ENCODE results near the gene NR3C2. TPM values are rescaled to one million over a fixed set of nuclear protein-coding genes. Genes with fewer than 3 reads are reported as not detected.

Gene NR3C2
- 2.4 and 4.7 TPM in 2 replicates for total RNA-seq (ENCODE audit: low replicate concordance)

GRCh38 chr4:148441986-148442831 is at the start of gene NR3C2:
Gene NR3C2, minus strand, starts transcription at chr4:148442414.
- peak; percentile 96 for DNase-seq (ENCODE audit: low read depth)
- H3K4me3 ChIP-seq (ENCODE audit: low read depth, low read length), result peak within 1 kb of the TSS; percentile 85
- no peak for TF ChIP-seq CTCF (IDR thresholded peaks at IDR 0.05; ENCODE audit: insufficient read depth, low read length)

- no peak overlapping the region for H3K4me3 ChIP-seq (ENCODE audit: low read depth, low read length)
- no peak for DNase-seq (ENCODE audit: low read depth)
- TF ChIP-seq CTCF (IDR thresholded peaks at IDR 0.05; ENCODE audit: insufficient read depth, low read length), result no peak
Measured at GRCh38 chr4:148487181-148487580, 45.0 kb upstream of the NR3C2 start.

DNA sequence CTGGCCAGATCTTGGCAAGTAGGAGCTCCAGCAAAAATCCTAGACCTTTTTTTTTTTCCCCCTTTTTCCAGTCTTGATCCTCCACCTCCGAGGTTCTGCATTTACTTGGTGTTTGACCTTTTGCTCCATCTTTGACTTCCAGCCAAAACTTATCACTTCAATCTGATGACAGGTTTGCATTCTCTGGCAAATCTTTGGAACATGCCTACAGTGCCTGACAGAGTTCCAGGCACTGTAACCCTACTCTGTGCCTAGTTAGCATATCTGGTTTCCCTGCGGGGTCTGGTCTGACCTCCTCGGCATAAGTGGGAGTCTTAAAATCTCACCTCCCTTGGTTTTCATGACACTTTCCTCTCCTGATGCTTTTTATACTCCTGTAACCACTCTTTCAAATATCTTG is 39.4 kb upstream of the NR3C2 start:
- no peak for DNase-seq (ENCODE audit: low read depth)
- no peak for TF ChIP-seq CTCF (IDR thresholded peaks at IDR 0.05; ENCODE audit: insufficient read depth, low read length)
- H3K4me3 ChIP-seq (ENCODE audit: low read depth, low read length), result no peak overlapping the region

DNA sequence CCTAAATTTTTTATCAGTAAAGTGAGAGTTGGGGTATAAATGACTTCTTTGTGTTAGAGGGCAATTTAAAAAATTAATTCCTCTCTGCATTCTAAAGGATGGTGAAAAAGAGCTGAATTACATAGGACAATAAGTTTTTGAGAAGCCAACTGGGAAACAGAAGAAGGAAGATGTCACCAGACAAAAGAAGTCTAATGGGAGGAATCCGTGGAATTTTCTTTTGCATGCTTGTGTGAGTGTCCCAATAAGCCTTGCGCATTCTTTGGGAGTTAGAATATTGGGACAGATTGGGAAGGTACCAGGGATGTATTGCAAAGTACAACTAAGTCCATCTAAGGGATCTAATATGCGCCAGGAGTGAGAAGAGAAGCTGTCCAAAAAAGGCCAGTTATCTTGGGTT is 35.1 kb upstream of the NR3C2 start:
- no peak for DNase-seq (ENCODE audit: low read depth)
- no peak overlapping the region for H3K4me3 ChIP-seq (ENCODE audit: low read depth, low read length)
- no peak for TF ChIP-seq CTCF (IDR thresholded peaks at IDR 0.05; ENCODE audit: insufficient read depth, low read length)

DNA sequence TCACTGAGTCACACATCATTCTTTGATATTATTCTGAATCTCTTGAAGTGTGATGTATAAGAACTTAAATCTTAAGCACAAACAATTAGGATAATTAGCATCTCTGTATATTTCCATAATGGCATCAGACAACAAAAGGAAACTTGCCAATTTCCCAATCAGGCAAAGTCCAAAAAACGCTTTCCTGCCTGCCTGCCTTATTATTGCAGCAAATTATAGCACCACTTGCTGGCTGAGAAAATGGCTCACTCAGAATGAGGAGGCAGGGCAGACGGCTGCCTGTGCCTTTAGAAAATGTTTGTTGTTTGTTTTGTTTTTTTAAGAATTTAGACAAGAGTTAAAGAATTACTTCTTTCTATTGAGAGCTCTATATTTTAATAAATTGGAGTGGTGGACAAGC is 27.7 kb upstream of the NR3C2 start:
- no peak for DNase-seq (ENCODE audit: low read depth)
- TF ChIP-seq CTCF (IDR thresholded peaks at IDR 0.05; ENCODE audit: insufficient read depth, low read length), result no peak
- H3K4me3 ChIP-seq (ENCODE audit: low read depth, low read length), result no peak overlapping the region

GRCh38 chr4:148454835-148455234 is 12.6 kb upstream of the NR3C2 start:
- no peak for DNase-seq (ENCODE audit: low read depth)
- no peak overlapping the region for H3K4me3 ChIP-seq (ENCODE audit: low read depth, low read length)
- TF ChIP-seq CTCF (IDR thresholded peaks at IDR 0.05; ENCODE audit: insufficient read depth, low read length), result no peak
